Endothelial cell of umbilical vein (primary cell): Measurements from ENCODE around the gene IRF1. TPM values are rescaled to one million over a fixed set of nuclear protein-coding genes. Genes with fewer than 3 reads are reported as not detected.

ENCODE experiments used
- BruUV-seq: library from RNA; stranded (reverse); fragments of 400-500 nt; replicated peaks from 2 replicates; lab custom pipeline; 2021; lab: Mats Ljungman, UMichigan
- CTCF ChIA-PET: fragments of 300-600, 350-600 bp; sonication (Branson Sonifier 250); formaldehyde crosslinking; loops from one replicate; lab custom pipeline; 2021; ENCODE audit warnings: antibody characterized with exemption, inconsistent platforms; lab: Charles Lee
- POLR2A ChIA-PET: fragments of 300-600, 350-600 bp; sonication (Branson Sonifier 250); formaldehyde crosslinking; loops from one replicate; lab custom pipeline; 2021; ENCODE audit warnings: antibody characterized with exemption, inconsistent platforms; lab: Charles Lee
- DNase-seq: peaks from one replicate; pipeline ENCODE4 v3.0.0-alpha.2; 2011; ENCODE audit warnings: low read depth, low spot score
- FAIRE-seq: peaks from 2 replicates; lab custom pipeline; 2011; peaks lifted over from hg19 to GRCh38; lab: Jason Lieb, UNC
- H2AFZ ChIP-seq: 2 replicates; pipeline ENCODE4 v1.6.0; 2012; ENCODE audit warnings: low read depth, low read length, control low read depth, inconsistent platforms
- H3K27ac ChIP-seq: 2 replicates; pipeline ENCODE4 v1.5.1; 2011; ENCODE audit warnings: low read depth, mild to moderate bottlenecking, control low read depth, low read length, moderate library complexity; ENCODE audit not compliant: insufficient read depth
- H3K27me3 ChIP-seq, 2 experiments: 2 replicates each; pipeline versions ENCODE4 v1.6.0 to v1.6.1; 2011; ENCODE audit warnings: low read length in 2 of 2, mixed read lengths in 1 of 2; ENCODE audit not compliant: control insufficient read depth in 2 of 2, insufficient read depth in 2 of 2
- H3K36me3 ChIP-seq, 2 experiments: 2 replicates in 1 of 2; 3 replicates in 1 of 2; pipeline ENCODE4 v1.5.1; 2011; ENCODE audit warnings: low read length in 2 of 2, mild to moderate bottlenecking in 1 of 2, moderate library complexity in 1 of 2; ENCODE audit not compliant: control insufficient read depth in 2 of 2, insufficient read depth in 2 of 2; ENCODE audit errors: extremely low read depth in 1 of 2
- H3K4me1 ChIP-seq: 3 replicates; pipeline ENCODE4 v1.5.1; 2011; ENCODE audit warnings: mild to moderate bottlenecking, low read length; ENCODE audit not compliant: control insufficient read depth, insufficient read depth; ENCODE audit errors: extremely low read depth
- H3K4me2 ChIP-seq: 2 replicates; pipeline ENCODE4 v1.6.1; 2011; ENCODE audit warnings: low read length, control low read depth, mixed read lengths; ENCODE audit not compliant: insufficient read depth
- H3K4me3 ChIP-seq, 3 experiments: fragments of 200-600 bp in 1 of 3; sonication (generic), shearing (Covaris generic) in 1 of 3; replicated peaks in 1 of 3; 2 replicates each; pipeline ENCODE4 v1.5.1; 2011 to 2016; ENCODE audit warnings: control low read depth in 3 of 3, low read length in 3 of 3, mild to moderate bottlenecking in 2 of 3, inconsistent platforms in 1 of 3, low read depth in 1 of 3, moderate library complexity in 1 of 3; ENCODE audit not compliant: insufficient read depth in 1 of 3
- H3K79me2 ChIP-seq: 2 replicates; pipeline ENCODE4 v1.6.0; 2012; ENCODE audit warnings: low read length, inconsistent platforms; ENCODE audit not compliant: control insufficient read depth, insufficient read depth
- H3K9ac ChIP-seq: replicated peaks from 2 replicates; pipeline ENCODE3; 2011; ENCODE audit warnings: low read length, control low read depth; ENCODE audit not compliant: insufficient read depth; ENCODE audit errors: extremely low read depth
- H3K9me1 ChIP-seq: replicated peaks from 3 replicates; pipeline ENCODE4 v1.6.0; 2011; ENCODE audit warnings: mild to moderate bottlenecking, low read length; ENCODE audit not compliant: control insufficient read depth, insufficient read depth; ENCODE audit errors: extremely low read depth
- H3K9me3 ChIP-seq: replicated peaks from 2 replicates; pipeline ENCODE4 v1.5.1; 2012; ENCODE audit warnings: low read length, inconsistent platforms; ENCODE audit not compliant: control insufficient read depth, insufficient read depth
- H4K20me1 ChIP-seq: replicated peaks from 2 replicates; pipeline ENCODE3; 2011; ENCODE audit warnings: mild to moderate bottlenecking, low read length; ENCODE audit not compliant: control insufficient read depth, insufficient read depth; ENCODE audit errors: extremely low read depth
- EZH2 ChIP-seq: IDR thresholded peaks from 2 replicates; pipeline ENCODE4 v1.6.1; 2012; ENCODE audit warnings: borderline replicate concordance, low read depth, mild to moderate bottlenecking, moderate library complexity, low read length, inconsistent platforms; ENCODE audit not compliant: severe bottlenecking
- FOS ChIP-seq: IDR thresholded peaks from 2 replicates; pipeline ENCODE4 v1.6.1; 2011; ENCODE audit warnings: mild to moderate bottlenecking, low read length, moderate library complexity, borderline replicate concordance; ENCODE audit not compliant: insufficient read depth
- GATA2 ChIP-seq: IDR thresholded peaks from 2 replicates; pipeline ENCODE4 v1.7.0; 2011; ENCODE audit warnings: low read depth, mild to moderate bottlenecking, moderate library complexity, mixed read lengths, low read length; ENCODE audit not compliant: insufficient read length, insufficient read depth
- JUN ChIP-seq: IDR thresholded peaks from 2 replicates; pipeline ENCODE4 v1.6.1; 2011; ENCODE audit warnings: borderline replicate concordance, low read depth; ENCODE audit not compliant: insufficient read length, insufficient read depth
- MYC ChIP-seq: IDR thresholded peaks from one replicate; pipeline ENCODE4 v1.6.1; 2011; ENCODE audit warnings: mild to moderate bottlenecking, low read depth, low read length
- POLR2A ChIP-seq: IDR thresholded peaks from 2 replicates; pipeline ENCODE4 v1.6.1; 2012; ENCODE audit warnings: low read depth, mild to moderate bottlenecking, control low read depth, low read length
- POLR2AphosphoS5 ChIP-seq: IDR thresholded peaks from 2 replicates; pipeline ENCODE4 v1.6.1; 2012; ENCODE audit warnings: low read depth, mild to moderate bottlenecking, control low read depth, low read length, moderate library complexity; ENCODE audit not compliant: insufficient read depth
- dilution Hi-C: fragments of 300-500 bp; cut with MboI; formaldehyde crosslinking; loops from one replicate; pipeline ENCODE4 v1.15.0; 2019; ENCODE audit warnings: low sequenced_read_pairs; ENCODE audit not compliant: extremely low pct_ligation_motif_present
- intact Hi-C: fragments of 100-400 bp; cut with micrococcal nuclease; formaldehyde crosslinking; loops from one replicate; pipeline ENCODE4 v1.10.0; 2022
- polyA plus RNA-seq, 4 experiments: library from polyadenylated mRNA; depleted of rRNA in 3 of 4; stranded (reverse) in 3 of 4; unstranded in 1 of 4; fragments of >200 nt; gene quantifications; 2 replicates each; pipeline versions ENCODE4 v1.2.1 to v1.2.3, GENCODE V29; 2011 to 2012; ENCODE audit warnings: missing spikeins in 1 of 4
- total RNA-seq: library from RNA; stranded (reverse); gene quantifications from 2 replicates; pipeline ENCODE4 v1.2.3, GENCODE V29; 2021
- TF ChIP-seq, protein P1 (sequence below), 2 donors: IDR thresholded peaks; 1 replicate in 1 of 2; 2 replicates in 1 of 2; pipeline ENCODE4 v1.5.1; 2011; ENCODE audit warnings: low read length in 2 of 2, mild to moderate bottlenecking in 2 of 2, moderate library complexity in 2 of 2, control low read depth in 1 of 2, inconsistent platforms in 1 of 2, low read depth in 1 of 2; ENCODE audit not compliant: insufficient read depth in 1 of 2; ENCODE audit errors: extremely low read depth in 1 of 2
- TF ChIP-seq, protein P2 (sequence below): IDR thresholded peaks from 2 replicates; pipeline ENCODE4 v1.6.1; 2011; ENCODE audit not compliant: insufficient read depth, insufficient read length

Gene IRF1
- total and polyA plus RNA-seq, 2 donors (not counting 3 experiments of a cell fraction or from before 2014, with no cell fraction given) = 12.3 to 28.0 TPM

DNA sequence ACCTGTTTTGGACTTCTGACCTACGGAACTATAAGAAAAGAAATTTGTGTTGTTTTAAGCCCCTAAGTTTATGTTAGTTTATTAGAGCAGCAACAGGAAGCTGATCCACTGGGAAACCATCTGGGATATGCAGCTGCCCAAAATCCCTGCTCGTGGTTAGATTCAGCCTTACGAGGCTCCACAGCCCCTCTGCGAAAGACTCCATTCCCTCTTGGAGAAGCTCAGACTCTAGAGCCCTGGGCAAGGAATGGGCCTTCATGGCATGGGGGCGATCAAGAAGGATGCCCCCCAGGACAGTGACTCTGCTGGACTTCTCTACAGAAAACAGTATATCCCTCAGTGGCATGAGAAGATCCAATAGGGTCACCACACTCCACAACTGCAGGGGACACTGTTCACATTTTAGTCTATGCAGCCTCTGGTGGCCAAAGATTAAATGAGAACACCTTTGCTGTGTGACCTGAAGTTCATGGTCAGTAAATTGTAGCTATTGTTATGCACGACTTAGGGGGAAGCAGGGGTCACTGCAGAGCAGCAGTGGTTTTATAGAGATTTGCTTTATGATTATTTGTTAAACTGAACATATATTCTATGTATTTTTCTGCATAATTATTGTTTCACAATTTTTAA, 21.1 kb downstream of the IRF1 start:
- dilution Hi-C loops = no loop called here
- BruUV-seq = no TSS peak
- FAIRE-seq (no peak), DNase-seq (no peak)
- Histone ChIP-seq H3K9me3 (no peaks in the 10 kb centered on the region), H3K79me2 (no peaks in the 10 kb centered on the region), H3K27ac (no peak overlapping the region), H3K4me2 (no peak overlapping the region), H3K4me1 (peaks cover 37% of the 10 kb centered on the region), H3K9me1 (no peaks in the 10 kb centered on the region), H3K4me3 (no peak overlapping the region), H3K36me3 (no peaks in the 10 kb centered on the region), H3K9ac (no peak overlapping the region), H3K27me3 (no peaks in the 10 kb centered on the region), H2AFZ (no peak overlapping the region), H4K20me1 (no peaks in the 10 kb centered on the region)
- TF ChIP-seq POLR2AphosphoS5 = no peak
- TF ChIP-seq, protein P1, sequence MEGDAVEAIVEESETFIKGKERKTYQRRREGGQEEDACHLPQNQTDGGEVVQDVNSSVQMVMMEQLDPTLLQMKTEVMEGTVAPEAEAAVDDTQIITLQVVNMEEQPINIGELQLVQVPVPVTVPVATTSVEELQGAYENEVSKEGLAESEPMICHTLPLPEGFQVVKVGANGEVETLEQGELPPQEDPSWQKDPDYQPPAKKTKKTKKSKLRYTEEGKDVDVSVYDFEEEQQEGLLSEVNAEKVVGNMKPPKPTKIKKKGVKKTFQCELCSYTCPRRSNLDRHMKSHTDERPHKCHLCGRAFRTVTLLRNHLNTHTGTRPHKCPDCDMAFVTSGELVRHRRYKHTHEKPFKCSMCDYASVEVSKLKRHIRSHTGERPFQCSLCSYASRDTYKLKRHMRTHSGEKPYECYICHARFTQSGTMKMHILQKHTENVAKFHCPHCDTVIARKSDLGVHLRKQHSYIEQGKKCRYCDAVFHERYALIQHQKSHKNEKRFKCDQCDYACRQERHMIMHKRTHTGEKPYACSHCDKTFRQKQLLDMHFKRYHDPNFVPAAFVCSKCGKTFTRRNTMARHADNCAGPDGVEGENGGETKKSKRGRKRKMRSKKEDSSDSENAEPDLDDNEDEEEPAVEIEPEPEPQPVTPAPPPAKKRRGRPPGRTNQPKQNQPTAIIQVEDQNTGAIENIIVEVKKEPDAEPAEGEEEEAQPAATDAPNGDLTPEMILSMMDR (IDR thresholded peaks at IDR 0.05; ENCODE audit: extremely low read depth in 1 of 2, insufficient read depth in 1 of 2, low read depth in 1 of 2, low read length in 2 of 2) = no peak
- TF ChIP-seq GATA2 = no peak
- no peak for TF ChIP-seq POLR2A
- no peak for TF ChIP-seq JUN
- no peak for TF ChIP-seq FOS
- no peak for TF ChIP-seq EZH2
- TF ChIP-seq MYC = no peak
- TF ChIP-seq, protein P2, sequence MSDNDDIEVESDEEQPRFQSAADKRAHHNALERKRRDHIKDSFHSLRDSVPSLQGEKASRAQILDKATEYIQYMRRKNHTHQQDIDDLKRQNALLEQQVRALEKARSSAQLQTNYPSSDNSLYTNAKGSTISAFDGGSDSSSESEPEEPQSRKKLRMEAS = no peak
- CTCF ChIA-PET = interaction anchor here (1.0 to 5.0 kb wide), 5 partner anchors 10 to 49 kb away, joined by 3 to 30 read pairs (median 6); no protein-coding TSS in a partner anchor
- POLR2A ChIA-PET = no interaction called here
- intact Hi-C loops = loop anchor here (1.0 kb wide), 1 partner anchor 27 kb away; no protein-coding TSS in a partner anchor
